Astrocyte (in vitro differentiated cells and primary cell): ENCODE results near the gene GNG5. TPM values are rescaled to one million over a fixed set of nuclear protein-coding genes. Genes with fewer than 3 reads are reported as not detected.
"Not testable (repeated sequence)": the region's sequence is repeated elsewhere in the genome, so short reads cannot be mapped to it uniquely, and the experiment has no call there.

Source experiments
- DNase-seq: peaks from one replicate; pipeline ENCODE4 v3.0.0-alpha.2; 2010; ENCODE audit warnings: low read depth
- FAIRE-seq: peaks from 2 replicates; lab custom pipeline; 2011; peaks lifted over from hg19 to GRCh38; lab: Jason Lieb, UNC
- H2AFZ ChIP-seq: 2 replicates; pipeline ENCODE4 v1.6.0; 2012; ENCODE audit warnings: low read depth, low read length, inconsistent platforms
- H3K27ac ChIP-seq: 2 replicates; pipeline ENCODE4 v1.5.1; 2011; ENCODE audit warnings: low read depth, low read length, inconsistent platforms
- H3K27me3 ChIP-seq: 2 replicates; pipeline ENCODE4 v1.6.0; 2011; ENCODE audit warnings: low read length, inconsistent platforms; ENCODE audit not compliant: insufficient read depth
- H3K36me3 ChIP-seq: 2 replicates; pipeline ENCODE4 v1.5.1; 2011; ENCODE audit warnings: low read length, inconsistent platforms; ENCODE audit not compliant: insufficient read depth
- H3K4me1 ChIP-seq: 2 replicates; pipeline ENCODE4 v1.5.1; 2011; ENCODE audit warnings: low read length, inconsistent platforms; ENCODE audit not compliant: insufficient read depth
- H3K4me2 ChIP-seq: 2 replicates; pipeline ENCODE4 v1.6.0; 2012; ENCODE audit warnings: low read length, inconsistent platforms
- H3K4me3 ChIP-seq: 2 replicates; pipeline ENCODE4 v1.5.1; 2011; ENCODE audit warnings: low read depth, mild to moderate bottlenecking, low read length, inconsistent platforms; ENCODE audit not compliant: insufficient read depth
- H3K79me2 ChIP-seq: 2 replicates; pipeline ENCODE4 v1.6.0; 2012; ENCODE audit warnings: mild to moderate bottlenecking, low read length, inconsistent platforms; ENCODE audit not compliant: insufficient read depth
- H3K9ac ChIP-seq: 2 replicates; pipeline ENCODE4 v1.6.0; 2012; ENCODE audit warnings: mild to moderate bottlenecking, low read length, inconsistent platforms
- H3K9me3 ChIP-seq: 2 replicates; pipeline ENCODE4 v1.5.1; 2012; ENCODE audit warnings: low read depth, mild to moderate bottlenecking, low read length, inconsistent platforms; ENCODE audit not compliant: insufficient read depth
- H4K20me1 ChIP-seq: 2 replicates; pipeline ENCODE4 v1.6.0; 2012; ENCODE audit warnings: low read length, inconsistent platforms; ENCODE audit not compliant: insufficient read depth
- H3K27ac Mint-ChIP-seq: one replicate; pipeline ENCODE4 v1.8.0; 2021; ENCODE audit warnings: mild to moderate bottlenecking, mixed read lengths; ENCODE audit not compliant: unreplicated experiment
- H3K27me3 Mint-ChIP-seq: one replicate; pipeline ENCODE4 v1.8.0; 2021; ENCODE audit warnings: low read depth, mixed read lengths; ENCODE audit not compliant: unreplicated experiment
- H3K36me3 Mint-ChIP-seq: one replicate; pipeline ENCODE4 v1.8.0; 2021; ENCODE audit warnings: low read depth, mixed read lengths; ENCODE audit not compliant: unreplicated experiment
- H3K4me1 Mint-ChIP-seq: one replicate; pipeline ENCODE4 v1.8.0; 2021; ENCODE audit warnings: low read depth, mixed read lengths; ENCODE audit not compliant: unreplicated experiment
- H3K4me3 Mint-ChIP-seq: one replicate; pipeline ENCODE4 v1.8.0; 2021; ENCODE audit warnings: mild to moderate bottlenecking, moderate library complexity, mixed read lengths; ENCODE audit not compliant: unreplicated experiment
- H3K9me3 Mint-ChIP-seq: one replicate; pipeline ENCODE4 v1.8.0; 2021; ENCODE audit warnings: mild to moderate bottlenecking, mixed read lengths; ENCODE audit not compliant: unreplicated experiment
- EZH2 ChIP-seq: IDR thresholded peaks from 2 replicates; pipeline ENCODE4 v1.6.1; 2012; ENCODE audit warnings: mild to moderate bottlenecking, low read length, inconsistent platforms; ENCODE audit not compliant: insufficient read depth
- total RNA-seq: library from RNA; stranded (reverse); gene quantifications from 2 replicates; pipeline ENCODE4 v1.2.1, GENCODE V29; 2021
- TF ChIP-seq, protein P1 (sequence below): IDR thresholded peaks from 2 replicates; pipeline ENCODE4 v1.5.1; 2011; ENCODE audit warnings: low read depth, mild to moderate bottlenecking, inconsistent platforms, low read length, moderate library complexity; ENCODE audit not compliant: insufficient read depth

GNG5 gene
- total RNA-seq, 1 donor from 2014 or later = 185 TPM

DNA sequence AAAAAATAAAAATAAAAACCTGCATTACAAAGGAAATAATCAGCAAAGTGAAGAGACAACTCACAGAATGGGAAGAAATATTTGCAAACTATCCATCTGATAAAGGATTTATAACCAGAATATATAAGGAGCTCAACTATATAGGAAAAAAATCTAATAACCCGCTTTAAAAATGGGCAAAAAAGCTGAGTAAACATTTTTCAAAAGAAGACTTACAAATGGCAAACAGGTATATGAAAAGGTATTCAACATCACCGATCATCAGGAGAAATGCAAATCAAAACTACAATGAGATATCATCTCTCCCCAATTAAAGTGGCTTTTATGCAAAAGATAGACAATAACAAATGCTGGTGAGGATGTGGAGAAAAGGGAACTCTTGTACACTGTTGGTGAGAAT, 3.8 kb upstream of the GNG5 start:
- H3K27ac ChIP-seq = no peak overlapping the region
- H3K4me2 ChIP-seq = no peak overlapping the region
- H3K9ac ChIP-seq = no peak overlapping the region
- no peak for DNase-seq
- Mint-ChIP-seq H3K4me1 (no peaks in the 10 kb centered on the region), H3K36me3 (peaks cover 7% of the 10 kb centered on the region), H3K27ac (no peak overlapping the region), H3K4me3 (no peak overlapping the region), H3K27me3 (no peaks in the 10 kb centered on the region), H3K9me3 (peaks cover 12% of the 10 kb centered on the region)
- no peak for TF ChIP-seq EZH2
- TF ChIP-seq, protein P1, sequence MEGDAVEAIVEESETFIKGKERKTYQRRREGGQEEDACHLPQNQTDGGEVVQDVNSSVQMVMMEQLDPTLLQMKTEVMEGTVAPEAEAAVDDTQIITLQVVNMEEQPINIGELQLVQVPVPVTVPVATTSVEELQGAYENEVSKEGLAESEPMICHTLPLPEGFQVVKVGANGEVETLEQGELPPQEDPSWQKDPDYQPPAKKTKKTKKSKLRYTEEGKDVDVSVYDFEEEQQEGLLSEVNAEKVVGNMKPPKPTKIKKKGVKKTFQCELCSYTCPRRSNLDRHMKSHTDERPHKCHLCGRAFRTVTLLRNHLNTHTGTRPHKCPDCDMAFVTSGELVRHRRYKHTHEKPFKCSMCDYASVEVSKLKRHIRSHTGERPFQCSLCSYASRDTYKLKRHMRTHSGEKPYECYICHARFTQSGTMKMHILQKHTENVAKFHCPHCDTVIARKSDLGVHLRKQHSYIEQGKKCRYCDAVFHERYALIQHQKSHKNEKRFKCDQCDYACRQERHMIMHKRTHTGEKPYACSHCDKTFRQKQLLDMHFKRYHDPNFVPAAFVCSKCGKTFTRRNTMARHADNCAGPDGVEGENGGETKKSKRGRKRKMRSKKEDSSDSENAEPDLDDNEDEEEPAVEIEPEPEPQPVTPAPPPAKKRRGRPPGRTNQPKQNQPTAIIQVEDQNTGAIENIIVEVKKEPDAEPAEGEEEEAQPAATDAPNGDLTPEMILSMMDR = no peak
- H3K79me2 ChIP-seq = peaks cover 15% of the 10 kb centered on the region
- no peaks in the 10 kb centered on the region for H3K27me3 ChIP-seq
- no peaks in the 10 kb centered on the region for H3K9me3 ChIP-seq
- H3K4me3 ChIP-seq = no peak overlapping the region
- H3K36me3 ChIP-seq = no peaks in the 10 kb centered on the region
- peaks cover 3% of the 10 kb centered on the region for H4K20me1 ChIP-seq
- H2AFZ ChIP-seq = no peak overlapping the region
- no peak for FAIRE-seq
- no peaks in the 10 kb centered on the region for H3K4me1 ChIP-seq

DNA sequence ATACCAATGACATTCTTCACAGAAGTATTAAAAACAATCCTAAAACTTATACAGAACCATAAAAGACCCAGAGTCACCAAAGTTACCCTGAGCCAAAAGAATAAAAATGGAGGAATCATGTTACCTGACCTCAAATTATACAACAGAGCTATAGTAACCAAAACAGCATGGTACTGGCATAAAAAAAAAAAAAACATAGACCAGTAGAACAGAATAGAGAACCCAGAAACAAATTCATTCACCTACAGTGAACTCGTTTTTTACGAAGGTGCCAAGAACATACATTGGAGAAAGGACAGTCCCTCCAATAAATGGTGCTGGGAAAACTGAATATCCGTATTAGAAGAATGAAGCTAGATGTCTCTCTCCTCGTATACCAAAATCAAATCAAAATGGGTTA, 2.6 kb upstream of the GNG5 start:
- Histone ChIP-seq H3K27ac (no peak overlapping the region), H3K4me2 (no peak overlapping the region), H3K79me2 (peaks cover 27% of the 10 kb centered on the region), H2AFZ (no peak overlapping the region), H3K9me3 (no peaks in the 10 kb centered on the region), H3K4me3 (no peak overlapping the region), H3K36me3 (no peaks in the 10 kb centered on the region), H3K4me1 (peaks cover 3% of the 10 kb centered on the region), H3K27me3 (no peaks in the 10 kb centered on the region), H3K9ac (no peak overlapping the region), H4K20me1 (peaks cover 14% of the 10 kb centered on the region)
- Mint-ChIP-seq H3K36me3 (peaks cover 7% of the 10 kb centered on the region), H3K9me3 (peaks cover 12% of the 10 kb centered on the region), H3K27me3 (no peaks in the 10 kb centered on the region), H3K27ac (no peak overlapping the region), H3K4me3 (no peak overlapping the region), H3K4me1 (no peaks in the 10 kb centered on the region)
- DNase-seq (no peak), FAIRE-seq (no peak)
- TF ChIP-seq EZH2 = no peak
- TF ChIP-seq, protein P1 = no peak

DNA sequence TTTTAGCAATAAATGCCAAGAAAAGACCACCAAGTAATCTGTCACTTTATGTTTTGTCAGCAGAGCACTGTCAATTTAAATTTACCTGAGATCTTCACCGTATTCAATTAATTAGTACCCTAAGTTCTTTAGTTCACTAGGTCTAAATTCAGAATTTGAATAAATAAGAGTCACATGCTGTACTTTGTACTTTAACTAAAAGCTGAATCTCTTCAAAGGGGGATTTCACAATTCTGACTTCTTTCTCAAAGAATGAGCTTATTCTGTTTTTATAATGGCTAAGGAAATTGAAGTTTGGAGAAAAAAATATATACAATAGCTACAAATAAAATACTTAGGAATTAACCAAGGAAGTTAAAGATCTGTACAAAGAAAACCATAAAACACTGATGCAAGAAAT, 2.1 kb upstream of the GNG5 start:
- Histone ChIP-seq H3K9ac (no peak overlapping the region), H3K4me1 (peaks cover 8% of the 10 kb centered on the region), H2AFZ (no peak overlapping the region), H3K27ac (no peak overlapping the region), H4K20me1 (peaks cover 19% of the 10 kb centered on the region), H3K4me3 (no peak overlapping the region), H3K36me3 (no peaks in the 10 kb centered on the region), H3K79me2 (peaks cover 32% of the 10 kb centered on the region), H3K27me3 (no peaks in the 10 kb centered on the region), H3K9me3 (no peaks in the 10 kb centered on the region), H3K4me2 (no peak overlapping the region)
- peaks cover 12% of the 10 kb centered on the region for H3K9me3 Mint-ChIP-seq
- no peaks in the 10 kb centered on the region for H3K27me3 Mint-ChIP-seq
- FAIRE-seq (no peak), DNase-seq (no peak)
- TF ChIP-seq, protein P1 = no peak
- TF ChIP-seq EZH2 = no peak
- peaks cover 7% of the 10 kb centered on the region for H3K36me3 Mint-ChIP-seq
- peaks cover under 1% of the 10 kb centered on the region for H3K4me1 Mint-ChIP-seq
- H3K27ac Mint-ChIP-seq = no peak overlapping the region
- peak overlapping the region; percentile 34 for H3K4me3 Mint-ChIP-seq

DNA sequence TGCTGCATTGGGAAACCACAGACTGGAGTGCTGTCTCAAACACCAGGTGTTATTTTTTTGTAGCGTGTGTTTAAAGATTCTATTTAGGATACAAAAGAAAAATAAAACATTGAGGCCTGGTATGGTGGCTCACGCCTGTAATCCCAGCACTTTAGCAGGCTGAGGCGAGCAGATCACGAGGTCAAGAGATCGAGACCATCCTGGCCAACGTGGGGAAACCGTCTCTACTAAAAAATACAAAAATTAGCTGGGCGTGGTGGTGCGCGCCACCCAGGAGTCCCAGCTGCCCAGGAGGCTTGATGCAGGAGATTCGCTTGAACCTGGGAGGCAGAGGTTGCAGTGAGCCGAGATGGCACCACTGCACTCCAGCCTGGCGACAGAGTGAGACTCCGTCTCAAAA, 1.5 kb upstream of the GNG5 start:
- not testable (repeated sequence) for DNase-seq, FAIRE-seq, H3K4me3 ChIP-seq, H3K27me3 ChIP-seq, H3K27ac ChIP-seq, H2AFZ ChIP-seq, H3K27me3 Mint-ChIP-seq, H3K4me1 Mint-ChIP-seq, H3K9ac ChIP-seq, H3K9me3 ChIP-seq, H3K36me3 ChIP-seq, H3K36me3 Mint-ChIP-seq
- H3K4me3 Mint-ChIP-seq = peak overlapping the region; percentile 91
- H3K79me2 ChIP-seq = peaks cover 38% of the 10 kb centered on the region
- peaks cover 12% of the 10 kb centered on the region for H3K9me3 Mint-ChIP-seq
- H4K20me1 ChIP-seq = peaks cover 26% of the 10 kb centered on the region
- H3K4me2 ChIP-seq = peak overlapping the region; percentile 92
- peaks cover 12% of the 10 kb centered on the region for H3K4me1 ChIP-seq
- H3K27ac Mint-ChIP-seq = peak overlapping the region; percentile 37
